Measurements from ENCODE around the gene FNDC3B.

Gene FNDC3B

DNA sequence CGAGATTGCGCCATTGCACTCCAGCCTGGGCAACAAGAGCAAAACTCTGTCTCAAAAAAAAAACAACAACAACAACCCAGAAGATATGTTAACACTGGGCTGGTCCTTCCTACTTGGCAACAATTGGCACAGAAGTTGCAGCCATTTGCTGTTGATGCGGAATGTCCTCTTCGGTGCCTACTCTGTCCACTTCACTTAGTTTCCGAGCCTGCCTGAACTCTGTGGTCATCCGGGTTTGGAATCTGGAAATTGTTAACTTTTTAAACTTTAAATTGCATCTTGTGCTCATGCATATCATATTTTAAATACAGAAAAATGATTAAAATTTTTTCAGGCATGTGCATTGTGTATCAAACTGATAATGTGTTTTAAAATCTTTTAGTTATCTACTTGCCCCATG, 81.5 kb downstream of the FNDC3B start:
- DNase-seq = no peak

DNA sequence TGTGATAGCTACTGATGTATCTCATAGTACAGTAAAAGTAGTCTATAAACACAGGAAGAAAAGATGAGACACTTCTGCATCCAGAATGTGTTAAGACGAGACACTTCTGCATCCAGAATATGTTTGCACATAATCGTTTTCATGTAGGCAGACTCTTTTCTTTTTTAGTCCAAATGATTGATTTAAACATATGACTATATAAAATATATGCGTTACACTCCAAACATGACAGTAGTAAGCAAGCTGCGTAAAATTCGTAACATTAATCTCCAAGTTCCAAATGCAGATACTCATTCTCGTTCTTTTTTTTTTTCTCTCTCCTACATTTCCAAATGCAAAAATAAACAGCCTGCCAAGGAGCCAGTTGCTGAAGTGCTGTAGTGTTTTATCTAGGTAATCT, 82.6 kb downstream of the FNDC3B start:
- DNase-seq = no peak

DNA sequence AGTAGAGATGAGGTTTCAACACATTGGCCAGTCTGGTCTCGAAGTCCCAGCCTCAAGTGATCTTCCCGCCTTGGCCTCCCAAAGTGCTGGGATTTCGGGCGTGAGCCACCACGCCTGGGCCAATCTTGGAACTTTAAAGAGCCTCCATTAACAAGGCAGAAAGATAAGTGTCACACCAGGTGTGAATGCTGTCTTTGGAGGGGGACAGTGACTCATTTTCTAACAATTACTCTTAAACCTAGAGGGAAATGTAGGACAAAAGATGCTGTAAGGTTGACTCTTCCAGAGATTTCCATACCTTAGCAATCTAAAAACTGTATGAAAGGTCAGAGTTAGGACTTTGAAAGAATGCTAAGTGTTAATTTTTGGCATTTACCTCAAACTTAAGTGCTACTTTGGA, 84.9 kb downstream of the FNDC3B start:
- DNase-seq = no peak

DNA sequence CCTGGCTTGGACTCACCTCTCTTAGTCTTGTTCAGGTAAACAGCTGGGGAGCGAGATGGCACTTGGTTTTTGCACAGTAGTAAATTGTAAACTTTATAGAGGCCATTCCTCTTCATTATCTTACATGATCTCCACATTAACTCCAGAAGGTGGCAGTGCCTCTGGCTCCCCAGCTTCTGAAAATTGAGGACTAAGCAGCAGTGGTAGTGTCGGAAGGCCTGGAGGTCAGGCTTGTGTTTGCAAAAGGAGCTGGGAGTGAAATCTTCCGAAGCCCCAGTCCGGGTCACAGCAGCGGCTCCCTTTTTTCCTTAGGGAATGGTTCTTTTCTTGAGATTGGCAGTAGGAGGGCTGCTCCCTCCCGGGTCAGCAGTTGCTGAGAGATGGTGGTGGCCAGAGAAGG, 85.7 kb downstream of the FNDC3B start:
- no peak for DNase-seq

DNA sequence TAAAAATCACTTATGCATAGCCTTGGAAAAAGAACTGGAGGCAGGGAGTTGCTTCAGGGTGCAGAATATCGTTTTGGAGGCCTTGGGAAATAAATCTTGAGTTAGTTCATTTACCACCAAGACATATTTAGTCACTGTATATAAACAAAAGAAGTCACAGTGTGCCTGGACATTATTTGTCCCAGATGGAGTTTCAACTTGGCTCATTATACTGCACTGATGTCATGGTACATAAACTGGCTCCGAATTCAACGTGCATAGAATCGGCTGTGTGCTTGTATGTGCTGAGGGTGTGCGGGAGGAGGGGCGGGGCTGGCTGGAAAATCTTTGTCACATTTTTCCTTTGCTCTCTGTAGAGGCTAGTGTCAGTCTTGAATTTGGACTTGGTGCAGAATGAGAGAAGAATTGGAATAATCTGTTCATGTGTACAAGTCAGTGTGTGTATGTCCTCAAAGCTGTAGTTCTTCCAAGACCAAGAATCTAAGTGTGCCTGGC, 86.6 kb downstream of the FNDC3B start:
- DNase-seq = no peak

DNA sequence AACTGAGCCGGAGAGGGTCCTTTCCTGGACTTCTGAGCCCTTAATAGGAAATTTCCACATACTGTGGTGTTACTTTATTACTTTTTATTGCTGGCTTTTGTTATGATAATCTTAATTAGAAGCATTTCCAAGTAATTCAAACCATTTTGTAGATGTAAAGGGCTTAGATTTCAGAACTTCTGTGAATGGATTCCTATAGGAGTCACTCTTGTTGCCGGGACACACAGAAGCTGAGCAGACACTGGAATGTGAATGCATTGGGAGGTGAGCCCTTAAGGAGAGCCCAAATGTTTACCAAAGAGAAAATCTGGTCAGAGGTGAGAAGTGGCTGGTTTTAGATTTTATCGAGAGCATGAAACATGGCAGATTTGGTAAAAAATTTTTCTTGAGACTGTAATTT, 87.4 kb downstream of the FNDC3B start:
- no peak for DNase-seq

DNA sequence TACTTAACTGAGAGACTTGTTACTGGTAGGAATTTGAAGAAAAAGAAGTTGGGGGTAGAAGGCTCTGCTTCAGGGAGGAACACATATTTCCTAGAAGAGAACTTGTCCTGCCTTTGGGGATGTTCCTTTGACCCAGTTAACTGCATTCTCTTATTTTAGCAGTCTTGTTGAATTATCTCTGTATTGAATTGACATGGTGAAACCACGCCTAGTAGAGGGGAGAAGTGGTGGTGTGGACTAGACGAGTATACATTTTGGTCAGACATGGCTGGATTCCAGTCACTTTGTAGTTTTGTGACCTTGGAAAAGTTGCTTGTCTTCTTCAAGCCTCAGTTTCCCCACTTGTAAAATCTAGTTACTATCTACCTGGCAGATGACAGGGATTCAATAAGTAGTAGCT, 87.8 kb downstream of the FNDC3B start:
- DNase-seq = no peak

DNA sequence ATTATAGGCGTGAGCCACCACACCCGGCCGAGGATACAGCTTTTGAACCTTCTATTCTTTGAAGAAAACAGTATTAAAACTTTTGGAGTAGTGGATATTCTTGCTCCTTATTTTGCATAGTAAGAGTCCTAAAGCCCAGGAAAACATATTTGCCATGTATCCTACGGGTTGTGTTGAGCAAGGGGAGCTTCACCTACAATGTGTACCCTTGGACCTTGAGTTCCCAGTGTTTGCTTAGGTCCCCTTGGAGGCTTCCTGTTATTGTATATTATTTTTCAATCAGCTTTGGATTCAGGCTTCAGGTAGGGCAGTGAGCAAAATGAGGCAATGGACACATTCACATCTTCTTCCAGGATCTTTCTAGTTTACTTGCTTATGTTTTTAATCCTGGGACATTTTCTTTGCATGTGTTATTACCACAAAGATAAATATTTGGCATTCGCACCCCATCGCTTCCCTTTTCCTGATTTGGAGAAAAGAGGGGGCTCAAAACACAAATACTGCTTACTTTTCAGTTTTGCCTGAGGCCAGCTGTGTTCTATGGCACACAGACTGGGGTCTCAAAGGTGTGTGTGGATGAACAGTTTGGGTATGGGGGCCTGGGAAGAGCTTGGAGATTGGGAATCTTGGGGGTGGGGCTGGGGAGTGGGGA, 88.7 kb downstream of the FNDC3B start:
- DNase-seq = no peak

DNA sequence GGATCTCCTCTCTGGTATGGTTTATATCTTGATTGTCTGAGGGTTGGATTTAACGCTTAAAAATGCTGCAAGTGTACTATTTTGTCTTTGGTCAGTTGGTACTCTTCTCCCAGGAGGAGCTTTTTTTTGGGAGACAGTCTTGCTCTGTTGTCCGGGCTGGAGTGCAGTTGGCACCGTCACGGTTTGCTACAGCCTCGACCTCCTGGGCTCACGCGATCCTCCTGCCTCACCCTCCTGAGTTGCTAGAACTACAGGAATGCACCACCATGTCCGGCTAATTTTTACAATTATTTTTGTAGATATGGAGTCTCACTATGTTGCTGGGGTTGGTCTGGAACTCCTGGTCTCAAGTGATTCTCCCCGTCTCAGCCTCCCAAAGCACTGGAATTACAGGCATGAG, 89.5 kb downstream of the FNDC3B start:
- no peak for DNase-seq

DNA sequence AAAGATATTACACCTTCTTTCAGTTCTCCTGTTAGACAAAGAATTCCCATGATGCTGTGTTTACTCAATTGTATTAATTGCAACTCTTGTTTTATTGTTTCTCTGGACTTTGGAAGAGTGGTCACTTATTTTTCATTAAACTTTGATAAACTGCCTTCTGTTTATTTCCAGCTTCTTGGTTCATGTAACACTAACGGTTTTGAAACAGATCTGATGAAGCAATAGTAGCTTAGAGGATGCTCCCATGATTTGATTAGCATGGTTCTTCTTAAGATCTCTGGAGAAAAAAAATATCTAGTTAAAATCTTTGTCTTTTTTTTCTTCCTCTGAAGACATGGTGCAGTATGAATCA, 90.1 kb downstream of the FNDC3B start:
- no peak for DNase-seq

DNA sequence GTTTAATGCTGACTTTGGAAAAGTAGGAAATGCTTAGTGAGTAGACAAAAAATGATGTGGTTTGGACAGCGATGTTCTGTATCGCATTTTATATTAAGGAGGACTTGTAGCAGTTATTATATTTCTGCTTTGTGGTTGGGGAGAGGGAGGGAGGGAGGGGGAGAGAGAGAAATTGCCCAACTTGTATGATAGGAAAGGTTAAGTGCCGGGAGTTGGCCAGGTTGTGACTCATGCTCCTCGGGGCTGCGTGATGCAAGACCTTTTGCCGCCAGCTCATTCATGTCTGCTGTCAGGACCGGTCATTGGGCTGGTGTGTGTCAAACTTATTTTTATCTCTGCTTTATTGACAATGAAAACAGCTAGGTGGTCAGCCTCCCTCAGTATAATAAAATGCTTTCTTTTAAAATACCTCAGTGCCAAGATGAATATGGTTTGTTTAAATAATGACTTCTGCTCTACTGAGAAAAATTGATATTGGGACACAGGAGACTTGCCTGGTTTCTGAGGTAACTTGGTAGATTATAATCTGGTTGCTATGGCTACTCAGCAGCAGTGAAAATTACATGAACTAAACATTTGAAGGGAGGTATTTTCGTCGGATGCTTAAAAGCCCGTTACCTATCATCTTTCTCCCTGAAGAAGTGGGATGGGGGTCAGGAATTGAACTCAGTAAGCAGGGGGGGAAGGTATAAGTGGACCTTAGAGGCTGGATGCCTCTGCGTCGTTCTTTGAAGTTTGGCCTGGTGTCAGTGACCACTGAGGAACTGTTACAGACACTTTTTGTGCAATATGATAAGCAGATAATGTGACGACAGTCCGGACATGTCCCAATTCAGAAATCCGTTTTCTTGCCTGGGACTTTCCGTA, 90.7 kb downstream of the FNDC3B start:
- DNase-seq = no peak

DNA sequence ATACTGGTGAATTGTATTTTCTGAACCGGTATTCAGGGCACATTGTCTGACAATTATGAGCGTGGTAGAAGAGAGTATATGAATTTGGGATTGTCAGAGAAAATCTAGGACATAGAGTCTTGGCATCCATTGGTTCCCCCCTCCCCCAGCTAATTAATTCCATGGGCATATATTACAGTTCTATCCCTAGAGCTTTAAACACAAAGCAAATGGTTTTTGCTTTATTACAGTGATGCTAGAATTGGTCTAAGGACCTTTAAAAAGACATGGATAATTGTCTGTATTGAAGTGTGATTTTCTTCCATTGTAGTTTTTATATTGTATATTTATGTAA, 91.3 kb downstream of the FNDC3B start:
- DNase-seq = no peak

DNA sequence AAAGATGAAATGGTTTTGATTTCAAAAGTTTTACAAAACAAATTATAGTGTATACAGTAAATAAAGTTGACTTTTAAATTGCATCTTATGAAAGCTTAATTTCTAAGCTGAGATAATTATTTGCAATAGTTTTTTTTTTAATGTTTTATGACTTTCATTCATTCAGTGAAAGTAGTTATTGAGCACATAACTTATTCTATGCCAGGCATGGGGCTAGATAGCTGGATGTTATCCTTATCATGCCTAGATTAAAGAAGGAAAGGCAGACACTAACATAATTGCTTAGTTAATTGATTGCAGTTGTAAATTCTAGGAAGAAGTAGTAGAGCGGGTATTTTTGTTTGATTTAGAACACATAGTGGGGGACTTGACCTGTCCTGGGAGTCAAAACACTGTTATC, 92.4 kb downstream of the FNDC3B start:
- no peak for DNase-seq

DNA sequence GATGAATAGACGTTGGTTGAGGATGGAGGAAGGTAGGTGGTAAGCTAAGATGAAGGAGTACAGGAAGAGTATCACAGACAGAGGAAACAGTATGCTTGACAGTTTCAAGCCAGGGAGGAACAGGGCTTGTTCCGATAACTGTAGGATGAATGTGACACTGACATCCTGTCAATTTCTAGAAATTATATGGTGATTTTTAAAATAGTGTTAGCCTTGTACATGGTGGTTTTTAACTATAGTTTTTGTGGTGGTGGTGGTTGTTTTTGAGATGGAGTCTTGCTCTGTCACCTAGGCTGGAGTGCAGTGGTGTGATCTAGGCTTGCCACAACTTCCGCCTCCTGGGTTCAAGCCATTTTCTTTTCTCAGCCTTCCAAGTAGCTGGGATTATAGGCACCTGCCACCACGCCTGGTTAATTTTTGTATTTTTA, 92.8 kb downstream of the FNDC3B start:
- DNase-seq = no peak

DNA sequence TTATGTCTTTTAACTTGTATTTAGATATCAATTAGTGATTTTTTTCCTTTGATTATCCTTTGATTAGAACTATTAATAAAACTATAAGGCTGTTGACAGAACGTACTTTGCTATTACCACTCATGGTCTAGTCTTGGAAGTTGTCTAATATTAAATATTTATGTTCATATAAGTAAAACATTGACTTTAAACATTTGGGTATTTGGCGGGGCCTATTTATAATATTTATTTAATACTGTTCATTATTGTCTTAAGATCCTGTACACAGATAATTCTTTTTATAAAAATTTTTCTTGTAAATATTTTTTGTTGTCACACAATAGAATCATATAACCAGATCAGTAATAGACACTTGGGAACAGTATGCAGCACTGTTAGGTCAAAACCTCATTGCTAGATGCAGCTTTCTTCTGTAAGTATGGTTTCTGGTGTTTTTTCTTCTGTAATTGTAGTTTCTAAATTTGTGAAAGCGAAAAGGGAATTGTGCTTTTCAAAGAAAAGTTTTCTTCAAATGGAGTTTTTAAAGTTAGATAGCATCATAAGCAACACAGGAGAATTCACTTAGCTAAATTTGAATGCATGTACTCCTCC, 93.4 kb downstream of the FNDC3B start:
- no peak for DNase-seq

DNA sequence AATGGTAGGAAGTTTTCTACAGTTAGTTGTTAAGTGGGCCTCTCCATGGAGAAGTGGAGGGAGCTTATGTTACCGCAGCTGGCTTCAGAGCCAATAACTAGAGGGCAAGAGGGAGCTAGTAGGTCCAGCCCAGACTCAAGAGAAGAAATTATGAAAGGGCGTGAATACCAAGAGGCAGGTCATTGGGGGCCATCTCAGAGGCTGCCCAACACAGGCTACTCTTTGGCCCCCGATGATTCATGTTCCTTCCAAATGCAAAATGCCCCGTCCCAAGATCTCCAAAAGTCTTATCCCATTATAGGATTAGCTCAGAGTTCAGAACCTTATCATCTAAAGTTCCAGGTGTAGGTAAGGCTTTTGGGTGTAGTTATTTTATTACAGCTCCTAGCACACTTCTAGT, 94.5 kb downstream of the FNDC3B start:
- DNase-seq = no peak

DNA sequence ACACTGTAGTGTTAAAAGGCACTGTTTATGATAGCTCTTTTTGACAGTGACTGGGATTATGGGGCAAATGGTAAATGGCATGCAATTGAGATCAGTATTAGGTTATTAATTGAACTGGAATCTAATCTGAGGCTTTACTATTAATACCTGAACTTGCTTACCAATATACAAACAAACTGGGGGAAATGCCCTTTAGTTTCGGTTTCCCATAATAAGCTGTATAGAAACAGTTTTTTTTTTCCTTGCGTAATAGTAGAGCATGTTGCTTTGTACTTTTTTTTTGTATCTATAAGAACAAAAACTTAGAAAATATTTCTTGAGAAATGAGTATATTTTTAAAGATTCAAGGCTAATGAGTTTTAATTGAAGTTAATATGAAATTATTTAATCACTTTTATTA, 95.0 kb downstream of the FNDC3B start:
- no peak for DNase-seq

DNA sequence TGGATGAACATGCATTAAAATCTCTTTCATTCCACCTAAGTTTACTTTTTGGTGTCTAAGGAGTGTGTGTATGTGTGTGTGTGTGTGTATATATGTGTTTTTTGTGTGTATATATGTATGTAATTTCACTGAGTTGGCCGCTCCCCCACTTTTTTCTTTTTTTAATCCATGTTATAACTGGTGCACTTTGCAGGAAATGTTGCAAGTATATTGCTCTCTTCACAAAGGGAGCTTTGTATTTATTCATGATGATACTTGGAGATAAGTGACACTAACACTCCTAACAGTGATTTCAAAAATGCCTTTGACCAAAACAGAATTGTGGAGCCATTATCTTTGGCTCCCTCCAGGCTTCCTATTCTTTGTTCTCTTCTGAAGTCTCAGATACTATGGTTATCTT, 95.8 kb downstream of the FNDC3B start:
- DNase-seq = no peak

DNA sequence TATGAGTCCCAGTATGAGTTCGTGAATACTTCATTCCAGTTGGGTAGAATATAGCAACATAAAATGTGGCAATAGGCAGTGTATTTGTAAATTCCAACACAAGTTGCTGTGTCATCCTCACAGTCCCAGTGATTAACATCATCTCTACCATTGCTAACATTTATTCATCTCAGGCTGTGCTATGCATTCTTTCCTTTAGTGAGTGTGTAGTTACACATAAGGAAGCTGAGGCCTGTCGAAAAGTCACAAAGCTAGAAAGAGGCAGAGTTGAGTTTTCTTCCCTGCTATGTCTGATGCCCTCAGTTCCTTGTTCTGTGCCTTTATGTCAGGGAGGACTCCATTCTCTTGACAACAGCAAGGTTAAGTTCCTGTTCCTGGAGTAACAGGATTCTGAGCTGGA, 96.4 kb downstream of the FNDC3B start:
- no peak for DNase-seq

DNA sequence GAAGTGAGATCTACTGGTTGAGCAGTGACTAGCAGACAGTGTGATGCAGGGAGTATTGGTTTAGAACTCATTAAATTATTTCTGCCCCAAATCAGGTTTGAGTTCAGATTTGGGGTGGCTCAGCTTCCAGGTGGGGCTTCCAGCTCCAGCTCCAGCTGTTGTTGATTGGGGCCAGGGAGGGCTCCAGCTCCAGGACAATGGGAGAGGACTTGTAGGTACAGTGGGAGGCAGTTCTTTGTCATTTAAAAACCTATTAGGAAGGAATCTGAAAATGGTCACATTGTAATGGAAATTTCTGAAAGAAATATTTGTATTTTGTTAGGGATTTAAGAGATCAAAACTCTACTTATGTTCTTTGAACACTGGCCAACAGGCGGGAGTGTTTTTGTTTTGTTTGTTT, 97.0 kb downstream of the FNDC3B start:
- no peak for DNase-seq

DNA sequence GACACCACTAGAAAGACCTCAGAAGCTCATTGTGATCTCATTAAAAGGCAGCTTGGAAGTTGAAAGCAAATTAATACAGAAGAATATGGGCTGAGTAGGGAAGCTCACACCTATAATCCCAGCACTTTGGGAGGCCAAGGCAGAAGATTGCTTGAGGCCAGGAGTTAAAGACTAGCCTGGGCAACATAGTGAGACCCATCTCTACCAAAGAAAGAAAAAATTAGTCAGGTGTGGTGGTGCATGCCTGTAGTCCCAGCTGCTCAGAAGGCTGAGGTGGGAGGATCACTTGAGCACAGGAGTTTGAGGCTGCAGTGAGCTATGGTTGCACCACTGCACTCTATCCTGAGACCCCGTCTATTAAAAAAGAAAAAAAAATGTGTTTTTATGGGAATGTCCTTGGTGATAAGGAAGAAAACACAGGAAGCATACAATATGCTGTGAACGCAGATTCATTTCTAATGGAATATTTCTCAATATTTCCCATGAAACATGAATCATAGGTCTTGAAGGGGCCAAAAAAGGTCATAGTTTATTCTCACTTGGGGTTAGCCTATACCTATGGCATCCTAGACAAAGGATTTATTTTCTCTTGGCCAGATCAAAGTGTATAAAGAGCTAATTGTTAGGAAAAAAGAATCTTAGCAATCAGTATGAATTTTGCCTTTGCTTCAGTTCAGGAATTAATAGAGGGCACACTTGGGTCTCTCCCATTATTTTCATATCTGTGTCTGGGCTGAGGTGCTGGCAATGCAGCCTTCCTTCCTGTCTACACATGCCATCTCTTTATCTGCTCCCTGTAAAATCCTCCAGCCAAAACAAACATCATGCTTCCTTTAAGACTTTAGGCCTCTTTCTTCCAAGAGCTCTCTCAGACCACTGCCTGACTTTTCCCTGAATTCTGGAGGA, 98.2 kb downstream of the FNDC3B start:
- no peak for DNase-seq

DNA sequence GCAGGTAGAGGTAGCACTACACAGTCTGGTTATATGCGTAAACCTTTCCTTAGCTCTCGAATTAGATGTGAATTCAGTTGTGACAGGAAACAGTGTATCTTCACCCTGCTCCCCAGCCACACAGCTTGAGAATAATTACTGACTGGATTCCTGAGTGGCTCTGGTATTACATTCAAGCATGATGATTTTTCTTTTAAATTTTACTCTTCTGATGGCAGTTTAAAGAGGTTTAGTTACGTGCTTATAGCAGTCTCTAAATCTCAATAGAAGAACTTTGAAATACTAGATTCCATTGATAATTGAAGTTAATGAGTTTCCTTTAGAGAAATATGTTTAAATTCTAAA, 98.8 kb downstream of the FNDC3B start:
- DNase-seq = no peak

DNA sequence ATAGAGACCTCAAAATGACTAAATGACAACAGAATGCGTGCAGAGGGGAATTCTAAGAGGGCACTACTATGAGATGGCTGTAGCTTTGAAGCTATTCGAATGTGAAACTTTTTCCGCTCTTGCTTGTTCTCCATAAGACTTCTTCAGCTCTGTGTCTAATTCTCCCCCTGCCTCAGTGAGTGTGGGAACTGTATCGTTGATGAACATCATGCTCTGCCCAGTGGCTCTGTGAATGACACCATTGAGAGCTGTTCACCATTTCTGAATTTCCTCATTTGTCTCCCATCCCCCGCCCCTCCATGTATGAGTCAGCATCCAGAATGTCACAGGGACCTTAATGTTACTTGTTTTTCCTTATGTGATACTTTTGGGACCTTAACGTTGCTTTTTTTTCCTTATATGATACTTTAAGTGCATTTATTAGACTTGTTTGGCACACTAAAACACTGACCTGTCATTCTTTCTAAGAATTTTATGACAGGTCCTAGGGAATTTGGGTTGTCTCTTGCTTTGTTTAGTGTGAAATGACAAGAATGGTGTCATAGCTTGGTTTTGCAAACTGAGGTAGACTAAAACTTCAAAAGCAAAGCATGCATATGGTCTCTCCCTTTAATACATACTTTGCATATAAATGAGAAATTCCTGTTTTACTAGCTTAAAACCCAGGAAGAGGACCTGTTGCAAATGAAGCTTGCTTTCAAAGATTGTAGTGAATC, 99.6 kb downstream of the FNDC3B start:
- no peak for DNase-seq

All from NCI-H2171 treated with DMSO at 0.1 percent for 48 hours (cell line).